ENCODE results near the gene TUNAR.

Gene TUNAR

DNA sequence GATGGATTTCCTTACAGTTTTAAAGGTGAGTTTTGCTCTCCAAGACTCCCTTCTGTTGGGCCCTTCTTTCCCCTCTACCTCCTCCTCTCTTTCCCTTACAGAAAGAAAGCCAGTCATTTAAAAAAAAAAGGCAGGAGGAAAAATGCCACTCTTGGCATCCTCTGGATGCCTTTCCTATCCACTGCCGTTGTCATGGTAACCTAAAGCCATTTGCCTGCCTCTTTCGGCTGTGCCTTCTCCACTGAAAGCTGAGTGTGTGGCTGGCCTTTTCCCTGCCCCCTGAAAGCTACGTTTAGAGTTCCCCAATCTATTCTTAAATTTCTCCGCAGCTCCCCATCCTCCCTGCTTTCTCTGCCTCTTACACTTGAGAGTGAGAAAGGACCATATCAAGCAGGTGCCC, 67.1 kb downstream of the TUNAR start:
- H3K4me3 ChIP-seq (ENCODE audit: low read depth, low read length) = no peak overlapping the region
- no peak for DNase-seq (ENCODE audit: low read depth)
- TF ChIP-seq CTCF (IDR thresholded peaks at IDR 0.05; ENCODE audit: low read depth, low read length) (no peak), MYC (IDR thresholded peaks at IDR 0.05; ENCODE audit: low read depth, low read length) (no peak), POLR2A (IDR thresholded peaks at IDR 0.05; ENCODE audit: extremely low read depth, insufficient read length) (no peak), MAX (IDR thresholded peaks at IDR 0.05; ENCODE audit: low read depth, low read length) (no peak)

DNA sequence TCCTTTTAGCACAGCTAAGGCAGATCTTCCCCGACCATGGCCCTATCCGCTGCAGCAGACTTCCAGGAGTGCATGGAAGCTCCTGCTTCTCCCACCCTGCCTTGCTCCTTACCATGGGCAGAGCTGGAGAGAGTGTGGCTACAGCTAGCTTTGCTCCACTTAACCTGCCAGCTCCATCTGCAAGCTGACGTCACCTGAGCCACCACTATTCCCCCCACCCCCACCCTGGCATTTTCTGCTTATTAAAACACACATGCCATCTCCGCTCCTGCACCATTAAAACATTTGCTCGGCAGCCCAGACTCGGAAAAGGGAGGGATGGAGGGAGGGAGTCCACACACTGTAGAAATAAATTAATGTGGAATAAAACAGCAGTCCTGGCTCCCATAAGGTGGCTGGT, 67.8 kb downstream of the TUNAR start:
- TF ChIP-seq CTCF (IDR thresholded peaks at IDR 0.05; ENCODE audit: low read depth, low read length) = no peak
- TF ChIP-seq MAX (IDR thresholded peaks at IDR 0.05; ENCODE audit: low read depth, low read length) = no peak
- TF ChIP-seq MYC (IDR thresholded peaks at IDR 0.05; ENCODE audit: low read depth, low read length) = no peak
- TF ChIP-seq POLR2A (IDR thresholded peaks at IDR 0.05; ENCODE audit: extremely low read depth, insufficient read length) = no peak
- DNase-seq (ENCODE audit: low read depth) = no peak
- no peak overlapping the region for H3K4me3 ChIP-seq (ENCODE audit: low read depth, low read length)

DNA sequence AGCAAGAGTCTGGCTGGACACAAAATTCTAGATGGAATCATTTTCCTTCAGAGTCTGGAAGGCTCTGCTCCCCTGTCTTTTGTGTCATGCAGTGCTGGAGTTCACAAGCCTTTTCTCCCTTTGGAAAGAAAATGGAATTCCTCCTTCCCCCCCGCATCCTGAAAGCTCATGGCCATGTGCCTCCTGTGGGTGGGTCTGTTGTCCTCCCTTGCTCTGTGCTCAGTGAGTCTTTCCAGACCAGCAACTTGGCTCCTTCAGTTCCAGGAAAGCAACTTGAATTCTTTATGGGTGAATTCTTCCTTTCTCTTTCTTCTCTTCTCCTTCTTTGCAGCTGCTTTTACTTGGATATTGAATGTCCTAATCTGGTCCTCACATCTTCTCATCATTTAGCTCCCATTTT, 70.2 kb downstream of the TUNAR start:
- no peak for DNase-seq (ENCODE audit: low read depth)
- TF ChIP-seq POLR2A (IDR thresholded peaks at IDR 0.05; ENCODE audit: extremely low read depth, insufficient read length) = no peak
- no peak for TF ChIP-seq MAX (IDR thresholded peaks at IDR 0.05; ENCODE audit: low read depth, low read length)
- no peak for TF ChIP-seq CTCF (IDR thresholded peaks at IDR 0.05; ENCODE audit: low read depth, low read length)
- no peak for TF ChIP-seq MYC (IDR thresholded peaks at IDR 0.05; ENCODE audit: low read depth, low read length)
- no peak overlapping the region for H3K4me3 ChIP-seq (ENCODE audit: low read depth, low read length)

GRCh38 chr14:95948558-95948981, 71.9 kb downstream of the TUNAR start:
- no peak overlapping the region for H3K4me3 ChIP-seq (ENCODE audit: low read depth, low read length)
- no peak for DNase-seq (ENCODE audit: low read depth)
- no peak for TF ChIP-seq MAX (IDR thresholded peaks at IDR 0.05; ENCODE audit: low read depth, low read length)
- TF ChIP-seq CTCF (IDR thresholded peaks at IDR 0.05; ENCODE audit: low read depth, low read length) = no peak
- no peak for TF ChIP-seq MYC (IDR thresholded peaks at IDR 0.05; ENCODE audit: low read depth, low read length)
- no peak for TF ChIP-seq POLR2A (IDR thresholded peaks at IDR 0.05; ENCODE audit: extremely low read depth, insufficient read length)

GRCh38 chr14:95951359-95951758, 74.7 kb downstream of the TUNAR start:
- H3K4me3 ChIP-seq (ENCODE audit: low read depth, low read length) = no peak overlapping the region
- TF ChIP-seq POLR2A (IDR thresholded peaks at IDR 0.05; ENCODE audit: extremely low read depth, insufficient read length) (no peak), MAX (IDR thresholded peaks at IDR 0.05; ENCODE audit: low read depth, low read length) (no peak), CTCF (IDR thresholded peaks at IDR 0.05; ENCODE audit: low read depth, low read length) (no peak), MYC (IDR thresholded peaks at IDR 0.05; ENCODE audit: low read depth, low read length) (no peak)
- no peak for DNase-seq (ENCODE audit: low read depth)
